Measurements from ENCODE around the gene ERLIN1.

ERLIN1 gene

DNA sequence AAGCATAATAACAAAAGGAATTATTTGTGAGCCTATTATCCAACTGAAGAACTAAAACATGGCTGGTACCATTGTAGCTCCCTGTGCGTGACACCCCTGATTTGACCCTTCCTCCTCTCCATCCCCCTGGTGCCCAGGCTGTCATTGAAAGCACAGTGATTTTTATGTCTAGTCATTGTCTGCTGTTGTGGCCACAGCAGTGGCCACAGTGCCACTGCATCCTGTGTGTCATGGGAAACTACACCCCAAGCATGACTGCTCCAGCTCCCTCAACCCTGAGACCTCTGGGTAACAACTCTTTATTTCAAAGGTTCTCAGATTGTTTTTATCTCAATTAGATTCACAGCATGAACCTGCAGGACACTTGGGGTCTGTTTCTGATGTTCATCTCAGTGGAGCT lies 52.0 kb downstream of the ERLIN1 start:
- Histone ChIP-seq H3K9me3 (ENCODE audit: insufficient read depth, low read depth, low read length) (peaks cover 5% of the 10 kb centered on the region; the same call in 1 of the 2 replicates), H3K9ac (ENCODE audit: low read depth, low read length, poor library complexity, severe bottlenecking) (no peak overlapping the region), H3K4me2 (ENCODE audit: low read depth, low read length, poor library complexity, severe bottlenecking) (no peak overlapping the region), H4K20me1 (ENCODE audit: insufficient read depth, low read length, poor library complexity, severe bottlenecking) (no peaks in the 10 kb centered on the region), H3K36me3 (ENCODE audit: insufficient read depth, low read length) (no peaks in the 10 kb centered on the region), H3K4me1 (ENCODE audit: insufficient read depth, low read length, poor library complexity, severe bottlenecking) (no peaks in the 10 kb centered on the region), H3K4me3 (ENCODE audit: low read length, poor library complexity, severe bottlenecking) (no peak overlapping the region), H3K79me2 (ENCODE audit: insufficient read depth, low read length) (no peaks in the 10 kb centered on the region), H3K9me2 (replicated peaks; ENCODE audit: low read depth, low read length) (no peaks in the 10 kb centered on the region), H3K27me3 (ENCODE audit: insufficient read depth, low read length, poor library complexity, severe bottlenecking) (no peaks in the 10 kb centered on the region), H3F3A (ENCODE audit: low read depth) (no peaks in the 10 kb centered on the region), H2AFZ (ENCODE audit: low read length) (no peak overlapping the region)
- TF ChIP-seq, protein P1, sequence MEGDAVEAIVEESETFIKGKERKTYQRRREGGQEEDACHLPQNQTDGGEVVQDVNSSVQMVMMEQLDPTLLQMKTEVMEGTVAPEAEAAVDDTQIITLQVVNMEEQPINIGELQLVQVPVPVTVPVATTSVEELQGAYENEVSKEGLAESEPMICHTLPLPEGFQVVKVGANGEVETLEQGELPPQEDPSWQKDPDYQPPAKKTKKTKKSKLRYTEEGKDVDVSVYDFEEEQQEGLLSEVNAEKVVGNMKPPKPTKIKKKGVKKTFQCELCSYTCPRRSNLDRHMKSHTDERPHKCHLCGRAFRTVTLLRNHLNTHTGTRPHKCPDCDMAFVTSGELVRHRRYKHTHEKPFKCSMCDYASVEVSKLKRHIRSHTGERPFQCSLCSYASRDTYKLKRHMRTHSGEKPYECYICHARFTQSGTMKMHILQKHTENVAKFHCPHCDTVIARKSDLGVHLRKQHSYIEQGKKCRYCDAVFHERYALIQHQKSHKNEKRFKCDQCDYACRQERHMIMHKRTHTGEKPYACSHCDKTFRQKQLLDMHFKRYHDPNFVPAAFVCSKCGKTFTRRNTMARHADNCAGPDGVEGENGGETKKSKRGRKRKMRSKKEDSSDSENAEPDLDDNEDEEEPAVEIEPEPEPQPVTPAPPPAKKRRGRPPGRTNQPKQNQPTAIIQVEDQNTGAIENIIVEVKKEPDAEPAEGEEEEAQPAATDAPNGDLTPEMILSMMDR (conservative IDR thresholded peaks at IDR 0.05; ENCODE audit: low read length) = no peak
- no peak for TF ChIP-seq EZH2phosphoT487 (IDR thresholded peaks at IDR 0.05; ENCODE audit: borderline replicate concordance)

DNA sequence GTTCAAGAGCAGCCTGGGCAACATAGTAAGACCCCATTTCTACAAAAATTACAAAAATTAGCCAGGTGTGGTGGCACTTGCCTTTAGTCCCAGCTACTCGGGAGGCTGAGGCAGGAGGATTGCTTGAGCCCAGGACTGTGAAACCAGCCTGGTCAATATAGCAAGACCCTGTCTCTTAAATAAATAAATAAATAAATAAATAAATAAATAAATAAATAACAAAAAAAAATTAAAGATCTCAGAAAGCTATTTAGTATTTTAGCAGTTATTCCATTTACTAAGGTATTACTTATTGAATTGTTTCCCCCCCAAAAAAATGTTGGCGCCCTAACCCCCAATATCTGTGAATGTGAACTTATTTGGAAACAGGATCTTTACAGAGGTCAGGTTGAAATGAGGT lies 53.4 kb downstream of the ERLIN1 start:
- no peak for TF ChIP-seq EZH2phosphoT487 (IDR thresholded peaks at IDR 0.05; ENCODE audit: borderline replicate concordance)
- TF ChIP-seq, protein P1 (conservative IDR thresholded peaks at IDR 0.05; ENCODE audit: low read length) = no peak
- H3F3A ChIP-seq (ENCODE audit: low read depth) = no peaks in the 10 kb centered on the region
- H3K9me3 ChIP-seq (ENCODE audit: insufficient read depth, low read depth, low read length) = peaks cover 5% of the 10 kb centered on the region; the same call in 1 of the 2 replicates
- no peak overlapping the region for H3K4me2 ChIP-seq (ENCODE audit: low read depth, low read length, poor library complexity, severe bottlenecking)
- no peaks in the 10 kb centered on the region for H3K9me2 ChIP-seq (replicated peaks; ENCODE audit: low read depth, low read length)
- no peaks in the 10 kb centered on the region for H3K27me3 ChIP-seq (ENCODE audit: insufficient read depth, low read length, poor library complexity, severe bottlenecking)
- H3K4me1 ChIP-seq (ENCODE audit: insufficient read depth, low read length, poor library complexity, severe bottlenecking) = no peaks in the 10 kb centered on the region
- H3K4me3 ChIP-seq (ENCODE audit: low read length, poor library complexity, severe bottlenecking) = no peak overlapping the region
- no peak overlapping the region for H3K9ac ChIP-seq (ENCODE audit: low read depth, low read length, poor library complexity, severe bottlenecking)
- no peaks in the 10 kb centered on the region for H4K20me1 ChIP-seq (ENCODE audit: insufficient read depth, low read length, poor library complexity, severe bottlenecking)
- H3K79me2 ChIP-seq (ENCODE audit: insufficient read depth, low read length) = no peaks in the 10 kb centered on the region
- no peak overlapping the region for H2AFZ ChIP-seq (ENCODE audit: low read length)
- no peaks in the 10 kb centered on the region for H3K36me3 ChIP-seq (ENCODE audit: insufficient read depth, low read length)

DNA sequence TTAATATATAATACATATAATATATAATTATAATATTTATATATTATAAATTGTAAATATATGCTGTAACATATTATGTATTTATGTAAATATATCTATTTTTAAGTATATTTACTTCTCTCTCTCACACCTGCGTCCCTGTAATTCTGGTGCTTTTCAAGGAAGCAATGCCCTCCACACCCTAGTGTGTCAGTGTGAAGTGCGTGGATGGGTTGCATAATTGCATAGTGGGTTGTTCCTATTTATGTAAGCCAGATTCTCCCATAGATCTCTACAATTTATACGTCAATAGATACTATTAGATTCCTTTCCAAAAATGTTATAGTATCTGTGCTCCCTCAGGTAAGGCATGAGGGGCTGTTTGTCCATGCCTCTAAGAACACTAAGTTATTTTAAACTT lies 54.3 kb downstream of the ERLIN1 start:
- H3K36me3 ChIP-seq (ENCODE audit: insufficient read depth, low read length) = no peaks in the 10 kb centered on the region
- no peaks in the 10 kb centered on the region for H3K79me2 ChIP-seq (ENCODE audit: insufficient read depth, low read length)
- no peak overlapping the region for H2AFZ ChIP-seq (ENCODE audit: low read length)
- H3F3A ChIP-seq (ENCODE audit: low read depth) = no peaks in the 10 kb centered on the region
- no peaks in the 10 kb centered on the region for H3K9me2 ChIP-seq (replicated peaks; ENCODE audit: low read depth, low read length)
- H4K20me1 ChIP-seq (ENCODE audit: insufficient read depth, low read length, poor library complexity, severe bottlenecking) = no peaks in the 10 kb centered on the region
- TF ChIP-seq EZH2phosphoT487 (IDR thresholded peaks at IDR 0.05; ENCODE audit: borderline replicate concordance) = no peak
- TF ChIP-seq, protein P1 (conservative IDR thresholded peaks at IDR 0.05; ENCODE audit: low read length) = no peak
- peaks cover 5% of the 10 kb centered on the region; the same call in 1 of the 2 replicates for H3K9me3 ChIP-seq (ENCODE audit: insufficient read depth, low read depth, low read length)
- no peaks in the 10 kb centered on the region for H3K4me1 ChIP-seq (ENCODE audit: insufficient read depth, low read length, poor library complexity, severe bottlenecking)
- no peak overlapping the region for H3K4me2 ChIP-seq (ENCODE audit: low read depth, low read length, poor library complexity, severe bottlenecking)
- H3K4me3 ChIP-seq (ENCODE audit: low read length, poor library complexity, severe bottlenecking) = no peak overlapping the region
- H3K27me3 ChIP-seq (ENCODE audit: insufficient read depth, low read length, poor library complexity, severe bottlenecking) = no peaks in the 10 kb centered on the region
- H3K9ac ChIP-seq (ENCODE audit: low read depth, low read length, poor library complexity, severe bottlenecking) = no peak overlapping the region

All from Loucy (cell line).